BE2C (cell line): ENCODE data around the gene MGST2.

ENCODE experiments used
- DNase-seq: peaks from one replicate; pipeline ENCODE4 v3.0.0-alpha.2; 2020
- H3K27me3 ChIP-seq: fragments of 250-450 bp; sonication (Bioruptor Pico); 2 replicates; pipeline ENCODE4 v1.5.1; 2020; ENCODE audit warnings: mild to moderate bottlenecking
- H3K36me3 ChIP-seq: fragments of 250-450 bp; sonication (Bioruptor Pico); 2 replicates; pipeline ENCODE4 v1.5.1; 2020; ENCODE audit warnings: mild to moderate bottlenecking
- H3K4me1 ChIP-seq: fragments of 250-450 bp; sonication (Bioruptor Pico); 2 replicates; pipeline ENCODE4 v1.5.1; 2020
- H3K4me3 ChIP-seq: 2 replicates; pipeline ENCODE4 v1.5.1; 2011; ENCODE audit warnings: low read depth, low read length
- H3K9me3 ChIP-seq: fragments of 250-450 bp; sonication (Bioruptor Pico); 2 replicates; pipeline ENCODE4 v1.5.1; 2020
- CTCF ChIP-seq: IDR thresholded peaks from 2 replicates; pipeline ENCODE4 v1.5.1; 2012; ENCODE audit warnings: mild to moderate bottlenecking, low read depth, low read length

MGST2 gene

DNA sequence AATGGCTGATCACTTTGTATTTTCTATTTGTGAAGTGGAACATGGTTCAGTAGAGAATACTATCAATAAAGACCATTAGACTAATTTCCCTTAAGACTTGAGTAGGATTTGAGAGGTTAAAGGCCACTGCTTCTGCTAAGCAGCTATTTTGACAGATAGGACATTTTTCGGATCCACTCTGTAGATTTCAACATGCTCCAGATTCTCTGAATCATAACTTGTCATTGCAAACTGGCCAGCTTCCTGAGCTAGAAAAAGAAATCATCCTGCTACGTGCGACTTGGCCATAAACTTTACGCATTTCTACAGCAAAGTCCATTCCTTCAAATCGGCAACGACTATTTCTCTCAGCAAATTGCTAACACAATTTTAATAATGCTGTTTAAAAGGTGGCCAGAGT is 55.2 kb downstream of the MGST2 start:
- H3K27me3 ChIP-seq = no peaks in the 10 kb centered on the region
- peaks cover 31% of the 10 kb centered on the region for H3K36me3 ChIP-seq
- no peak for TF ChIP-seq CTCF
- DNase-seq = no peak
- peaks cover 4% of the 10 kb centered on the region; the same call in 1 of the 2 replicates for H3K4me1 ChIP-seq
- H3K4me3 ChIP-seq = no peak overlapping the region
- H3K9me3 ChIP-seq = no peaks in the 10 kb centered on the region

DNA sequence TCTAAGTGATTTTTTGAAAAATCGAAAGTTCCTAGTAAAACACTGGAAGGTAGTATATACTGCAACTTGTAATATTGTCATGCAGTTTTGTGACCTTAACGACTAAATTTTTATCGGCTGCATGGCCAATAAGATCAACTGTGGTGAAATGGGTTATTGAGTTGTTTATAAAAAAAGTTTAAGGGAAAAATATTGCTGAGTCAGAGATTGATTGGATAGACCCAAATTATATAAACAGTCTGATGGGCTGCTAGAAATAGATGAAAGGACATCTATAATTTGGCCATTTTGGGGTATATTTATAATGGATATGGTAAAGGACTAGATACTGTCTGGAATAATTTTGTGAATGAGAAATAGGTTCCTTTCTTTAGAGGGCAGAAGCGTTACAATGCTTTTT is 56.2 kb downstream of the MGST2 start:
- Histone ChIP-seq H3K9me3 (no peaks in the 10 kb centered on the region), H3K4me1 (peaks cover 4% of the 10 kb centered on the region; the same call in 1 of the 2 replicates), H3K27me3 (no peaks in the 10 kb centered on the region), H3K4me3 (no peak overlapping the region), H3K36me3 (peaks cover 36% of the 10 kb centered on the region)
- TF ChIP-seq CTCF = no peak
- DNase-seq = no peak

DNA sequence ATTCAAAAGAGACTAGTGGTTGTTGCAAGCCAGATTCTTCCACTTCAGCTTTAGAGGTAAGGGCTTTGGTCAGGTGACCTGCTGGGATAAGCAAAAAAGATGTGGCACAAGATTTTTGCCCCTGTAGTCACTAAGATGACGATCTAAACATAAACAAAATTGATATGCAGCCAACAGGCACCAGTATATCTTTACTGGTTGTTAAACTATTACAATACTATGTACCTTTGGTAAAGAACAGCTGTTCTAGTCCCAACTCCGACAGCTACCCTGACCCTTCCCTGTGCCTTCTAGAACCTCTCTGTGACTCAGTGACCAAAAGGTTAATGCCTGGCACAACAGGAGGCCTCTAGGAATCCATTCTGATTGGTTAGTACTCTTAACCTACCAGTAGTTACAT is 59.6 kb downstream of the MGST2 start:
- H3K9me3 ChIP-seq = no peaks in the 10 kb centered on the region
- H3K4me3 ChIP-seq = no peak overlapping the region
- no peak for DNase-seq
- no peak for TF ChIP-seq CTCF
- H3K36me3 ChIP-seq = peaks cover 20% of the 10 kb centered on the region
- H3K27me3 ChIP-seq = no peaks in the 10 kb centered on the region
- peaks cover 4% of the 10 kb centered on the region; the same call in 1 of the 2 replicates for H3K4me1 ChIP-seq

DNA sequence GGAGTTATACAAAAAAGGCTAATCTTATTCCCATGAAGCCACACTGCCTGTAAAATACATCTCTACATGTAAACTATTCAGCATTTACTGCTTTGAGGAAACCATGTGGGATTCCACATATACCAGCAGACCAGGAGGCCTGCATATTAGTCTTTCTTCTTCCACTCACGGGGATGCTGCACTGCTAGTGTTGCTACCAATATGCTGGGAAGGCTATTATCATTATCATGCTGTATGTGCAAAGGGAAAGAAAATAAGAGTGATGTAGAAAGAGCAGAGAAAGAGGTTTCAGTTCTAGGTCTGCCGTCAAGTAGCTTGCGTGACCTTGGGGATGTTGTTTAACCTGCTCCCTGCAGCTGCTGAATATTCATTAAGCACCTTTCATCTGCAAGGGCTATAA is 61.0 kb downstream of the MGST2 start:
- H3K9me3 ChIP-seq = no peaks in the 10 kb centered on the region
- peaks cover 22% of the 10 kb centered on the region for H3K36me3 ChIP-seq
- H3K27me3 ChIP-seq = no peaks in the 10 kb centered on the region
- TF ChIP-seq CTCF = no peak
- H3K4me1 ChIP-seq = peaks cover 4% of the 10 kb centered on the region; the same call in 1 of the 2 replicates
- no peak overlapping the region for H3K4me3 ChIP-seq
- DNase-seq = no peak

DNA sequence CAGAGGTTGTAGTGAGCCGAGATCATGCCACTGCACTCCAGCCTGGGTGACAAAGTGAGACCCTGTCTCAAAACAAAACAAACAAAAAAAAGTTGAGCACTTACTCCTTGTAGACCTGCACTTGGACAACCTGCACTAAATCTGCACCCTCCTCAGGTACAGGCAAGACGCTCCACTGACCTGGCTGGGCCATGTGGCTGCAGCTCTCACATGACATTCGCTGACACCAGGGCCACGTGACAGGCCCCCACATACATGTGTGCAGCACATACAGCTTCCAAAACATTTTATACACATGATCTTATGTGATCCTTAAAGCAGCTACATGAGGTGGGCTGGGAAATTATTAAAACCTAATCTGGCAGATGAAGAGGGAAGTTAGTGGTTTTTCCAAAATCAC is 62.5 kb downstream of the MGST2 start:
- Histone ChIP-seq H3K36me3 (peaks cover 22% of the 10 kb centered on the region), H3K4me3 (no peak overlapping the region), H3K4me1 (no peaks in the 10 kb centered on the region), H3K27me3 (no peaks in the 10 kb centered on the region), H3K9me3 (no peaks in the 10 kb centered on the region)
- TF ChIP-seq CTCF = no peak
- DNase-seq = no peak

DNA sequence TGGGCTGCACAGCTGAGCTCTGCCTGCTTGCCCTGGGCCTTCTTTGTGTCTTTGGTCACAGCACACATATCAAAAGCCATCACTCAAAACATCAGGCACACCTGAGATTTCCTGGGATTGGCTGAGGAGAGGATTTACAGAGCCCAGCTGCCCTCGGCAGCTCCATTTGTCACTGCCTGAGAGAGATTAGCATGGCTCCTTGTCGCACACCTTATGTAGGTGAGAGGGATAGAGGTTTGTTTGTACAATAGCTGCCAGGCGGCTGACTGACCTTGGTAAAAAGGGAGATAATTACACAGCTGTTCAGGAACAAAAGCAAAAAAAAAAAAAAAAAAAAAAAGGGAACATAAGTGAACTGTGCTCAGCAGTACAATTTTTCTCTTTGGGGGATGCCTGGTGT is 63.2 kb downstream of the MGST2 start:
- Histone ChIP-seq H3K4me1 (no peaks in the 10 kb centered on the region), H3K9me3 (no peaks in the 10 kb centered on the region), H3K36me3 (peaks cover 22% of the 10 kb centered on the region), H3K4me3 (no peak overlapping the region), H3K27me3 (no peaks in the 10 kb centered on the region)
- no peak for DNase-seq
- TF ChIP-seq CTCF = no peak
